ENCODE results near the gene NPAS3.

DNA sequence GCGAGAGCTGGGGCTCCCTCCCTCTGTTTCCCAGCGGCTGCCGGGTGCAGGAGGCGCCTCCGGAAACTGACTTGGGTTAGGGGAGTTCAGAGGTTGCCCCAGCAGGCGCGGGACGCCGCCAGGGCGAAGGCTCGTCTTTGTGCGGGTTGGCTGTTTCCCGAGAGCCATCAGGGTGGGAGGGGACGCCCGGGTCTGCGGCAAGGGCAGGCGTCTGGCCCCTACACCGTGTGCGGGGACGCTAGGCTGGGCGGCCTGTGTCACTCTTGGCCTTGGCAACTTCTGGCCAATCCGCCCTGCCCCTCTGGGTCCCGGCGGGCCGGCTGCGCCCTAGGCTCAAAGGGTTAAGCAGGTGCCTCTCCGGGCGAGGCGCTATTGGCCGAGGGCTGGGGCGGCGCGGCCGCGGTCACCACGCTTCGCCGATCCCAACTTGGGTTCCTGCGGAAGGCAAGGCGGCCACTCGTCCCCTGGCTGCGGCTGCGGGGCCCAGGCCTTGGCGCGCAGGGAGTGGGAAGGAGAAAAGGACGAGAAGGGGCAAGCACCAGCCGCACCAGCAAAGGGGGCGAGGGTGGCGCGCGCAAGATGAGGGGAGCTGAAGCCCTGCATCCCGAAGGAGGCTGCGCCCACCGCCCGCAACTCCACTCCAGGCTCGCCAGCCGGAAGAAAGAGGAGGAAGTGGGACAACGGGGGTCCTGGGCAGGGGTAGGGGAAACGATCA is 5.6 kb upstream of the NPAS3 start:
- TF ChIP-seq, protein P1, sequence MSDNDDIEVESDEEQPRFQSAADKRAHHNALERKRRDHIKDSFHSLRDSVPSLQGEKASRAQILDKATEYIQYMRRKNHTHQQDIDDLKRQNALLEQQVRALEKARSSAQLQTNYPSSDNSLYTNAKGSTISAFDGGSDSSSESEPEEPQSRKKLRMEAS (IDR thresholded peaks at IDR 0.05): no peak
- no peak for TF ChIP-seq BHLHE40 (IDR thresholded peaks at IDR 0.05; ENCODE audit: low read depth, low read length)
- TF ChIP-seq, protein P2, sequence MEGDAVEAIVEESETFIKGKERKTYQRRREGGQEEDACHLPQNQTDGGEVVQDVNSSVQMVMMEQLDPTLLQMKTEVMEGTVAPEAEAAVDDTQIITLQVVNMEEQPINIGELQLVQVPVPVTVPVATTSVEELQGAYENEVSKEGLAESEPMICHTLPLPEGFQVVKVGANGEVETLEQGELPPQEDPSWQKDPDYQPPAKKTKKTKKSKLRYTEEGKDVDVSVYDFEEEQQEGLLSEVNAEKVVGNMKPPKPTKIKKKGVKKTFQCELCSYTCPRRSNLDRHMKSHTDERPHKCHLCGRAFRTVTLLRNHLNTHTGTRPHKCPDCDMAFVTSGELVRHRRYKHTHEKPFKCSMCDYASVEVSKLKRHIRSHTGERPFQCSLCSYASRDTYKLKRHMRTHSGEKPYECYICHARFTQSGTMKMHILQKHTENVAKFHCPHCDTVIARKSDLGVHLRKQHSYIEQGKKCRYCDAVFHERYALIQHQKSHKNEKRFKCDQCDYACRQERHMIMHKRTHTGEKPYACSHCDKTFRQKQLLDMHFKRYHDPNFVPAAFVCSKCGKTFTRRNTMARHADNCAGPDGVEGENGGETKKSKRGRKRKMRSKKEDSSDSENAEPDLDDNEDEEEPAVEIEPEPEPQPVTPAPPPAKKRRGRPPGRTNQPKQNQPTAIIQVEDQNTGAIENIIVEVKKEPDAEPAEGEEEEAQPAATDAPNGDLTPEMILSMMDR (IDR thresholded peaks at IDR 0.05): no peak
- TF ChIP-seq EP300 (IDR thresholded peaks at IDR 0.05): no peak
- no peak for TF ChIP-seq RAD21 (conservative IDR thresholded peaks at IDR 0.05 in 1 of 2, IDR thresholded peaks at IDR 0.05 in 1 of 2)
- no peak for TF ChIP-seq POLR2A (IDR thresholded peaks at IDR 0.05; ENCODE audit: low read length)
- no peak for TF ChIP-seq HDAC2 (IDR thresholded peaks at IDR 0.05)
- TF ChIP-seq, protein P3, sequence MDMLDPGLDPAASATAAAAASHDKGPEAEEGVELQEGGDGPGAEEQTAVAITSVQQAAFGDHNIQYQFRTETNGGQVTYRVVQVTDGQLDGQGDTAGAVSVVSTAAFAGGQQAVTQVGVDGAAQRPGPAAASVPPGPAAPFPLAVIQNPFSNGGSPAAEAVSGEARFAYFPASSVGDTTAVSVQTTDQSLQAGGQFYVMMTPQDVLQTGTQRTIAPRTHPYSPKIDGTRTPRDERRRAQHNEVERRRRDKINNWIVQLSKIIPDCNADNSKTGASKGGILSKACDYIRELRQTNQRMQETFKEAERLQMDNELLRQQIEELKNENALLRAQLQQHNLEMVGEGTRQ (IDR thresholded peaks at IDR 0.05): no peak
- TF ChIP-seq FOXS1 (CRISPR knock-in tag; IDR thresholded peaks at IDR 0.05): no peak
- TF ChIP-seq KDM1A (IDR thresholded peaks at IDR 0.05; ENCODE audit: low read depth): no peak
- TF ChIP-seq ESRRA (IDR thresholded peaks at IDR 0.05; ENCODE audit: borderline replicate concordance, low read length): no peak

Data from A549 (cell line).